DMS53 (cell line): ENCODE data around the gene MFSD11.
A peak's percentile ranks its signal among the peaks of the same experiment; 100 is the strongest.

Experiments
- DNase-seq: peaks from one replicate; lab custom pipeline; 2025; lab: John Stamatoyannopoulos, UW

Gene MFSD11

DNA sequence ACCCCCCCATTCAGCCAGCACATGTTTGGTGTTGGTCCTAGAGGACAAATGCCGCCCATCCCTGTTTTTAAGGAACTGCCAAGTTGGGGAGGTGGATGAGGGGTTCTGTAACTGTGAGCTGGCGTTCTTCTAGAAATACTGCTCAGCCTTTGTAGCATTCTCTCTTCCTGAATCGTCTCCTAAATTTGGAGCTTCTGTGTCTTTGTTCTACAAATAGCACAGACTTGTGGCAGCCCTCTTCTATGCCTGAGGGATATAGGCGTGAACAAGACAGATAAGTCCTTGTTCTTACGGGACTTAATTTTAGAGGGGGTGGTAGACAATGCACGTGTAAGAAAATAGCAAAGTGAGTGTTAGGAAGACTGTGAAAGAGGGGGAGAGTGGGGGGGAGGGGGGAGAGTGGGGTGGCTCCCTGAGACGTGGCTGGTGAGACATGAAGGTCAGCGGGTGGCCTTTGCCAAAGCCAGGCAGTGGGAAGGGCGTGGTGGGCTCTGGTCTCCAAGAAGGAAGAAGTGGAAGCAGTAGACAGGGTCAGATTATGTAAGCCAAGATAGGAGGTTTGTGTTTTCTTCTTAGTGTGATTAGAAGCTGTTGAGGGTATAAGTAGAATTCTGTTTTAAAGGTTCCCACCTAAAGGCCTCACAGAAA, 9.9 kb downstream of the MFSD11 start:
- DNase-seq, result no peak

DNA sequence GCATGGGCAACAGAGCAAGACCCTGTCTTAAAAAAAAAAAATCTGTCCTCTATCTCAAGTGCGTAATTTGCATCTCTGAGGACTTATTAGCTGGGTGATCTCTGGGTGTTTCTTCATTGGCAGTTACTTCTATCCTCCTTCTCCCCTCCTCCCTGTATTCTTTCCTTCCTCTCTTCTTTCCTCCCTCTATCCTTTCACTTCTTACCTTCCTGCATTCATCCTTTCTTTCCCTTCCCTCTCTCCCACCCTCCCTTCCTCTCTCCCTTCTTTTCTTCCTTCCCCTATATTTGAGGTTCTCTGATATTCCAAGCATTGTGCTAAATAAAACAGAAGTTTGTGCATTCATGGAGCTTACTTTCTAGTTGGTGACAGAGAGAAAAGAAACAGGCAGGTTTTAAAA, 10.7 kb downstream of the MFSD11 start:
- no peak for DNase-seq

DNA sequence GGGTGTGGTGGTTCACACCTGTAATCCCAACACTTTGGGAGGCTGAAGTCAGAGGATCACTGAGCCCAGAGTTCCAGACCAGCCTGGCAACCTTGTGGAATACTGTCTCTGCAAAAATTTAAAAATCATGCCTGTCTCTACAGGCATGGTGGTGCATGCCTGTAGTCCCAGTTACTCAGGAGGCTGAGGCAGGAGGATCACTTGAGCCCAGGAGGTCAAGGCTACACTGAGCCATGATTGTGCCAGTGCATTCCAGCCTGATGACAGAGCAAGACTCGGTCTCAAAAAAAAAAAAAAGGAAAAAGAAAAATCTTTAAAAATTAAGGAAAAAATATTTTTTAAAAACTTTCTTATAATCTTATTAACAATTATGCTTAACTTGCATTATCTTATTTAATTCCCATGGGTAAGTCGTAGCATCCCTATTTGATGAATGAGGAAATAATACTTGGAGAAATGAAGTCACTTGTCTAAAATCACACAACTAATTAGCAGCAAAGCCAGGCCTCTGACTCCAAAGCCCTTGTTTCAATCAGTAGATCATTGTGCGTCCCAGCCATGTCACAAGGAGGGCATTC, 13.6 kb downstream of the MFSD11 start:
- no peak for DNase-seq

DNA sequence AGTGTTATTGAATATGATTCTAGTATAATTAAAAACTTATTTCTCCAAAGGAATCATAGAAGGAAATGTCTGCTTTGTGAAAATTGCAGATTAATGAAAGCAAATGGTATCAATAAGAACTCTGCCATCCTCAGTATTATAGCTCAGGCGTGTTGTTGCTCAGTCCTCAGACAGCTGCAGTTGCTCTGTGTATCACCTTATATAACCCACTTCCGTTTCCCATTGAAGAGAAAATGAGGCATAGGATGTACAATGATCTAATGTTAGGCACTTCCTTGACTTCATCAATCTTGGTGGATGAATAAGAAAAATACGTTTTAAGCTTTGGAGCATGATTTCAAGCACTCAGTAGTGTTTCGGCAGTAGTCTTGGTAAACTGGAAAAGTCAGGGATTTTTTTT, 14.1 kb downstream of the MFSD11 start:
- DNase-seq, result no peak

DNA sequence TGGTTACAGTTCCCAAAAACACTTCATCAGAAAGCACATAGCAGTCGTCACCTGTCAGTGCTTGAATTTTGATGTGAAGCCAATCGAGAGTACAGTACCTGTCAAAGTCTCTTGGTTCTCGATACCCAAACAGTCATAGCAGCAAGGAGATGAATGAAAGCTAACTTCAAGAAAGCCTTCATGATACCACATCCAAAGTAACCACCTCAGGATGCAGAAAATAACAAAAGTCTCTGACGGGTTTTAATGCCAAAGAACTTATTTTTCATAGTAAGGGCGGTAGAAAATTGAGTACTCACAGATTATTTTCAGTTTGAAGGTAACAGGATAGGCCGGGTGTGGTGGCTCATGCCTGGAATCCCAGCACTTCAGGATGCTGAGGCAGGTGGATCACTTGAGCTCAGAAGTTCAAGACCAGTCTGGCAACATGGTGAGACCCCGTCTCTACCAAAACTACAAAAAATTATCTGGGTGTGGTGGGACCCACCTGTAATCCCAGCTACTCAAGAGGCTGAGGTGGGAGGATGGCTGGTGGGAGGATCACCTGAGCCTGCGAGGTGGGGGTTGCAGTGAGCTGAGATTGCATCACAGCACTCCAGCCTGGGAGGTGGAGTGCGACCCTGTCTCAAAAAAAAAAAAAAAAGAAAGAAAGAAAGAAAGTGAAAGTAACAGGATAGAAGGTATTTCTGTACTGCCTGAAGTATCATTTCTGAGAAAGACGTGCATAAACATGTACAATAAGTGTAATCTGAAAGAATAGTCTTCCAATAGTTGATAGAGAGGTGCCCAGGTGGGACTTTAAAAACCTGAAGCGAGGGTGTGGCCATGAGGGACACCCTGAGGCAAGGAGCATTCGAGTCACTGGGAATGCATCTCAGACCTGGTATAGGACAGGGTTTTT, 15.4 kb downstream of the MFSD11 start:
- no peak for DNase-seq

DNA sequence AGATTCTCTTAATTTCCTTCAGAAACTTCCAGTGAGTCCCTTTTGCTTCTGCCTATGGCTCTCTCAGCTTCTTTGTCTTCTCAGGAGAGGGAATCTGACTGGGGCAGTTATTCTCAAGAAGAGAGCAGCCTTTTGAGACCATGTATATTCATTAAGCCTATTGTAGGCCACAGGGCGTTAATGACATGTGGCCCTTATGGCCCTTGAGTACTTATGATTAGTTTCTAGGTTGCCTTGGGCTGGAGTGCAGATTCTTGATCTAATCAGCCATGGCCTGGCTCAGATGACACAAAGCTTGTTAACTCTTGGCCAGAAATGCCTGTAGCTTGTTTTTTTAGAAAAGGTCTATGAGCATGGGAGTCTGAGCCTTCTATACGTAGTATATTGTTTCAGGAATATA, 17.4 kb downstream of the MFSD11 start:
- DNase-seq, result no peak

DNA sequence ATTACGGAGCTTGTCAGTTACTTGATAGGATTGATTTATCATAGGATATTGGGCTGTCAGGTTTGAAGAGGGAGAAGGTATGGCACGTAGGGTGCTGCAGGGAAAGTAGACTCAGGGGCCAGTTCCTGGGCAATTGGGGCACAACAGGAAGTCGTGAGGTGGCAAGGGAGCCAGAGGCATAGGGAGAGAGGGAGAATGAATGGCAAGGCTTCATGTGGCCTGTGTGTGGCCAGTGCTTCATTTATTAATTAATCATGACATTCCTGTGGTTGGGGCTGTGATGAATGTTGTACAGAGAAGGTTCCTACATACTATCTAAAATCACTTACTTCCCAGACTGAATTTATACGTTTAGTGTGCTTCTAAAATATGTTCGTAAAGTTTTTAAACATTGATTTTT, 19.3 kb downstream of the MFSD11 start:
- no peak for DNase-seq

DNA sequence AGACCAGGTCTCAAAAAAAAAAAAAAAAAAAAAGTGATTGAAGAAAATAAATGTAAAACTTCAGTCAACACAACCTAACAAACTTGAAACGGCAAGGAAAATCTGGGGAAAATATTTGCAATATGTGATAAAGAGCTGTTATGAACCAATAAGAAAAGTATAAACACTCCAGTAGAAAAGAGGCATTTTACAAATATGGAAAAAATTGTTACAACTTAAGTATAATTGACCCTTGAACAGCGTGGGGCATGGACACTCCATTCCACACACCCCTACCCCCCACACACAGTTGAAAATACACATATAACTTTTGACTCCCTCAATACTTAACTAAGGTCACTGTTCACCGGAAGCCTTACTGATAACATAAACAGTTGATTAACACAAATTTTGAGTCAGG, 20.7 kb downstream of the MFSD11 start:
- DNase-seq, result no peak

DNA sequence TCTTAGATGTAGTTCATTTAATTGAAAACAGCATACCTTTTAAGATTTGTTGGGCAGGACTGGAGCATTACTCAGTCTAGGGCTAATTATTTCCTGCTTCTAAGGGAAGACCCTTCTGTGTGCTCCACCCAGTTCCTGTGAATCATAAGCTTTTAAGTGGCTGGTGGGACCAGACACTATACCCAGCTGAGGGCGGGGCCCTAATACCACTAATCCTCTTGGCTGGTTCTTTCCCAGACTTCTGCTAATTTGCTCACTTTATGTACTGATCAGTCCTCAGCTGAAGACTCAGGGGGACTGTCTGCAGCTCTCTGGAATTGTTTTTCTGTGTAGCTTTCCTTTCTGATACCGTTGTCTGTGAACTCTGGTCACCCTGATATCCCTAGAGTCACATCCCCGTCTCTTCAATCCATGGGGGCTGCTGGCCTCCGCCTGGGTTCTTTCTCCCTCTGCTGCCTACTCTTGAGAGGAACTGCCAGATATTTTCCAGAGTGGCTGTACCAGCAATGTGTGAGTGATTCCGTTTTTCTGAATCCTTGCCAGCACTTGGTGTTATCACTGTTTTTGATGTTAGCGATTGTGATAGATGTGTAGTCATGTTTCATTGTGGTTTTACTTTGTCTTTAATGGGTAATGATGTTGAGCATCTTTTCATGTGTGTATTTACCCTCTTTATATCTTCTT, 35.1 kb downstream of the MFSD11 start:
- peak; percentile 26 for DNase-seq

DNA sequence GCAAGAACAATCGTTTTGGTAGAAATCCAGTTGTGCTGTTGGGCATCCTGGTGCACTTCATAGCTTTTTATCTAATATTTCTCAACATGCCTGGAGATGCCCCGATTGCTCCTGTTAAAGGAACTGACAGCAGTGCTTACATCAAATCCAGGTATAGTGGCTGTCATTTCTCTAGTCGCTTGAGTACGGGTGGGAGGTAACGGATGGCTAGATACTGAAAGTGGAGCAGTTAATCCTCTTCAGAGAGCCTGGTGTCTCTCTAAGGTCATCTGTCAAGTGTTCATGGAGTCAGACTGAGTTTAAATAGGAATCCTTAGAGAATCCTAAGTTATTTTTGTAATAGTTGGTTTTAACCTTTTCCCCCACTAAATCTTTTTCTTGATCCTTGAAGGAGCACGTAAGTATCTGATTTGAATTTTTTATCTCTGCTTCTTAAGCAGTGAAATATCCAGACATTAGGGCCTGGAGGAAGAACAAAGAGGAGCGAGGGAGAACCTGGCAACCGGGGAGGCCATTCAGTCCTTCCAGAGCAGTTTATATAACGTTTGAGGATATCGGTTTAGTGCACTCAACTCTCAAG, 37.2 kb downstream of the MFSD11 start:
- DNase-seq, result no peak

DNA sequence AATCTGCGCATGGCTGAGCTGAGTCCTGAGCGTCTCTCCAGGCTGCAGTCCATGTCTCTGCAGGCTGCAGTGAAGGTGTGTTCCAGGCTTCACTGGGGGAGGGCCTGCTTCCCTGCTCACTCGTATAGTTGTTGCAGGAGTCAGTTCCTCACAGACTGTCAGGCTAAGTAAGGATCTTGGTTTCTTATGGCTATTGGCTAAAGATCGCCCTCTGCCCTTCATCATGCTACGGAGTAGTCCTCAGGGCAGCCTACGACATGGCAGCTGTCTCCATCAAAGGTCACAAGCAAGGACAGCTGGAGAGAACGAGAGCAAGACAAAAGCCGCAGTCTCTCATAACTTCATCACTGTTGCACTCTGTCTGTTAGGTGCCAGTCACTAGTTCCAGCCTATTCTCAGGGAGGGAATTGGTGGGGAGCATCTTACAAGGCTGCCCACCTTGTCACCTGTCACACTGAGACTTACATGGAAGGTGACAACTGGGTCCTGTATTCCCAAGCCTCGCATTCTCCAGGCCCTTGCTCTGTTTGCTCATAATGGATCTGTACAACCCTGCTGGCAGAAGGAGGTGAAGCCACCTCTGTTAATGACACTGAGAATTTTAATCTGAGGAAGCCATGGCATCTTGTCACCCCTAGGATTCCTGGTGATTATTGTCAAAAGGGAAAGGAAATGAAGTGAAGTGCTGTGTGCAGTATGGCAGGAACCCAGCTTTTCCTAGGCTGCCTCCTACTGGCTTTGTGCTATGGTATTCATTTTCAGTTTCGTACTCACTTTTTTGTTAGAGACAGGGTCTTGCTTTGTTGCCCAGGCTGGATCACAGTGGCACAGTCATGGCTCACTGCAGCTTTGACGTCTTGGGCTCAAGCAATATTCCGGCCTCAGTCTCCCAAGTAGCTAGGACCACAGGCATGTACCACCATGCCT, 43.4 kb downstream of the MFSD11 start:
- no peak for DNase-seq

DNA sequence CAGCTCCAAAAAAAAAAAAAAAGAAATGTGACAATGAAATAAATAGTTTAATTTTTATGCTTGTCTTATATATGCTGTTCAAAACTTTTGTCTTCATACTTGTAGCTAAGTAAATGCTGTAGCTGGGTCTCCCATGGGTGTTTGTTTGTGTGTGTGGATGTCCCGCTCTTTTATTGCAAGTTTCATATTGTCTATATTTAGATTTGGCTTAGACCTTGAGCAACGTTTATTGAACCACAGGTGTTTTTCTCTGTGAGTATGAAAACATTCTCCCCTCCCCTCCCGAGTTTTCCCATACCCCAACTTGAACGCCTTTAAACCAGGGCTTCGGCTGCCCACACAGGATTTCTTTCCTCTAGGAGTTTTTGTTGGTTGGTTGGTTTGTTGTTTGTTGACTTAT, 45.2 kb downstream of the MFSD11 start:
- no peak for DNase-seq

DNA sequence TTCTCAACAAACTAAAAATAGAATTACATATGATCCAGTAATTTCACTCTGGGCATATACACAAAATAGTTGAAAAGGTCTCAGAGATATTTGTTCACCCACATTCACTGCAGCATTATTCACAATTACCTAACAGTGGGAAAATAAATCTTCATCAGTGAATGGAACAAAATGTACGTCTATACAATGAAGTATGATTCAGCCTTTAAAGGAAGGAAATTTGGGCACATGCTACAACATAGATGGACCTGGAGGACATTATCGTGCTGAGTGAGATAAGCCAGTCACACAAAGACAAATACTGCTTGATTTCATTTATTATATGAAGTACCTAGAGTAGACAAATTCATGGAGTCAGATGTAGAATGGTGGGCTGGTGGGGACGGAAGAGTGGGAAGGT, 47.0 kb downstream of the MFSD11 start:
- DNase-seq, result no peak

DNA sequence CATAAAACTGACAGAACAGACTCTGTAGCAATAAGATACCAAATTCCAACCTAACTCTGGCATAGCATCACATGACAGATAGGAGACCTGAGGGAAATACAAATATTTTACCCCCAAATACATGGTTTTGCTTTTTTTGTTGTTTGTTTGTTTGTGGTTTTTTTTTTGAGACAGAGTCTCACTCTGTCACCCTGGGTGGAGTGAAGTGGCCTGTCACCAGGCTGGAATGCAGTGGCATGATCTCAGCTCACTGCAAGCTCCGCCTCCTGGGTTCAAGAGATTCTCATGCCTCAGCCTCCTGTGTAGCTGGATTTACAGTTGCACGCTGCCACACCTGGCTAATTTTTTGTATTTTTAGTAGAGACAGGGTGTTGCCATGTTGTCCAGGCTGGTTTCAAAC, 49.9 kb downstream of the MFSD11 start:
- peak; percentile 36 for DNase-seq

DNA sequence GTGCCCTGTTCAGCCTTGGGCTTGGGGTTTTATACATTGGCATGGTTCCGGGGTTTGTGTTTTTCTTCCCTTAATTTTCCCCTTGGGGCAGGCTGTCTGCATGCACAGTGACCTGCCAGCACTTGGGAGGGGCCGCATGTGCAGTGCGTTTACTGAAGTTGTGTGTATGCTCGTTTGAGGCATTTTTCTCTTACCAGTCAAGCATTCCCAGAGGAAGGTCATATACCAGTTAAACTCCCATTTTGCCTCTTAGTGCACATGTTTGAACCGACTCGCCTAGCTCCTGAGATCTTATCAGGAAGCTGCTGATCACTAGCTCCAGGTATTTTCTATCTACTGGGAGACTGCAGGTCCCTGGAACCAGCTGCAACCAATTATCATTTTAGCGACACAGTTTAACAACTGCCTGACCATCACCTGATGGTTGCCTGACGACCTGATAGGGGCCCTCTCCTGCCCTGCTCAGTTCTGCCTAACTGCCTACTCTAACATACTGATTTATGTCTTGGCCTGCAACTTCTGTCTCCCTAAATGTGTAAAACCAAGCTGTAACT, 51.4 kb downstream of the MFSD11 start:
- DNase-seq, result no peak

DNA sequence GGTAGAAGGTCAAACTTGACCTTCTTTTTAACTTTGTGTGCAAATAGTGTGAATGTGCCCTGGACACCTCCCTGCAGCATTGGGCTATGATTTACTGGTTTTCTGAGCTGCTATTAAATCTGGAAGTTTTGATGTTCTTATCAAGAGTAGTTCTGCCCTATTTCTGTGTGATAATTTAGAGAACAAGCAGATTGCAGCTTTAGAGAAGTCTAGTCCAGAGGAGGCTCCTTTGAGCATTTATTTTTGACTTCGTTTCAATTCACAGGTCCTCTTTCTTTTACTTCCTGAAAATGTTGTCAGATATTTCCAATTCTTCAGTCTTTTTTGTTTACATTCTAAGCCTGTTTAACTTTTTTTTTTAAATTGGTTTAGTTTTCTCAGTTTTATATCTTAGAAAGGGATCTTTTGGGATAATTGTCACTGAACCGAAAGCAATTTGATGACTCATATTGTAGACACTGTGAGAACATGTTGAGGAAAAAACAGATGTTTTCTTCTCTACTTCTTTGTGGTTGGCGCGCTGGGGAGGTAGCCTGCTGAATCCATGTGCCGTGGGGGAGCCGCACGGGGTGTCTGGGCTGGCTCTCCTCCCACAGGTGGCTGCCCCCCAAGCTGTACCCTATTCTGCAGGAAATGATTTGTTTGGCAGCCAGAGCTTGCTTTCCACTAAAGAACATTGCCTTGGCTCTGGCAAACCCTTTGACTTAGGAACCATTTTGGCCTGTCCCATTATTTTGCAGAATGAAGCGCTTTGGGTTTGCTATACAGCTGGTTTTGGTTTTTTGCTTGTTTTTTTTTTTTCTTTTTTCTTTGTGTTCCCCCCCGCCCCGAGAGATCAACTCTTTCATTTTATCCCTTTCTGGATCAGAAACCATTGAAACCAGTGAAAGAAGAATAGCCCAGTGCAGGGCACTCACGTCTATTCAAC, 53.4 kb downstream of the MFSD11 start:
- DNase-seq, result peak; percentile 70

DNA sequence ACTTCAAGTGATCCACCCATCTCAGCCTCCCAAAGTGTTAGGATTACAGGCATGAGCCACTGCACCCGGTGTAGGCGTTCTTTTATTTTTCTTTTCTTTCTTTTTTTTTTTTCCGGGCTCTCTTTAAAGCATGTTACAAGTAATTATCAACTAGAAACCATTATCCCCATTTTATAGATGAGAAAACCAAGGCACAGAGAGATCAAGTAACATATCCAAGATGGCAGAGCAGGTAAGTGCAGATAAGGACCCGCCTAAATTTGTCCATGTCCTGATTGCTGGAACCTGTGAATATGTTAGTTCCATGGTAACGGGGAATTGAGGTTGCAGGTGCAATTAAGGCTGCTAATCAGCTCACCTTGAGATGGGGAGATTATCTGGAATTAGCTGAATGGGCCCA, 54.4 kb downstream of the MFSD11 start:
- no peak for DNase-seq

DNA sequence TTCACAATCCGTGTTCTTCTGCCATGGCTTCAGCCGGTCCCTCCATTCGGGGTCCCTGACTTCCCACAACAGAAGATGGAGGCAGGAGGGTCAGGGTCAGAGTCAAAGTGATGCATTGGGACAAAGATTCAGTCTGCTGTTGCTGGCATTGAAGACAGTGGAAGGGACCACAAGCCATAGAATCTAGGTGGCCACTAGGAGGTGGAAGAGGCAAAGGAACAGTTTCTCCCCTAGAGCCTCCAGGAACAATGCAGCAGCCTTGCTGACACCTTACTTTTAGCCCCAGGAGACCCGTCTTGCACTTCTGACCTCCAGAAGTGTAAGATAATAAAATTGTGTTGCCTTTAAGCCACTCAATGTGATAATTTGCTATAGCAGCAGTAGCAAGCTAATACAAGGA, 55.9 kb downstream of the MFSD11 start:
- DNase-seq, result peak; percentile 56

DNA sequence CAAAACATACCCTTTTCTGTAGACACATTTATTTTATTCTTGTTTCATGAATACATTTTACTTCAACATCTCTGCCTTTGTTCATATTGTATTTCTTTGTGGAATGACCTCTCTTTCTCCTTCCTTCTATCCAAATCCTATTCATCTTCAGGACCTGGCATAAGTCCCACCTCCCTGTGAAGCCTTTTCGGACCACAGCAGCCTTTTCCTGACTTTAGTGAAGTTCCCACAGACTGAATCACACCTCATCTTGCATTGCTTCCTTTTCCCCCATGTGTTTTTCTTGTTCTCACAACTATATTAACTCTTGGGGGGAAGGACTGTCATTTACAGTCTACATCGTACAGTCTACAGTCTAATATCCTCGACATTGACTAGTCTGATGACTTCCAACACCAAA, 58.2 kb downstream of the MFSD11 start:
- DNase-seq, result no peak
